HCT116 (cell line): Measurements from ENCODE around the gene CHL1.

Experiments
- CEBPB ChIP-seq: IDR thresholded peaks from 2 replicates; pipeline ENCODE4 v1.6.1; 2012; ENCODE audit warnings: low read depth
- ELF1 ChIP-seq: IDR thresholded peaks from 2 replicates; pipeline ENCODE4 v1.6.1; 2012; ENCODE audit warnings: low read depth, borderline replicate concordance
- EZH2phosphoT487 ChIP-seq: fragments of 200-600 bp; IDR thresholded peaks from 2 replicates; pipeline ENCODE4 v1.6.1; 2018; ENCODE audit warnings: antibody characterized with exemption, borderline replicate concordance
- POLR2A ChIP-seq: IDR thresholded peaks from 2 replicates; pipeline ENCODE4 v1.7.0; 2011; ENCODE audit warnings: borderline replicate concordance; ENCODE audit not compliant: insufficient read depth, insufficient read length; ENCODE audit errors: extremely low read depth
- POLR2AphosphoS5 ChIP-seq: IDR thresholded peaks from 2 replicates; pipeline ENCODE4 v1.6.1; 2011; ENCODE audit warnings: mild to moderate bottlenecking, low read depth, low read length, moderate library complexity
- SIN3A ChIP-seq: IDR thresholded peaks from 2 replicates; pipeline ENCODE4 v1.6.1; 2012; ENCODE audit warnings: low read depth
- TF ChIP-seq, protein P1 (sequence below), 3 experiments: fragments of 200-600 bp in 1 of 3; sonication (generic) in 1 of 3; IDR thresholded peaks in 2 of 3; conservative IDR thresholded peaks in 1 of 3; 2 replicates each; pipeline ENCODE4 v1.5.1; 2012 to 2017; ENCODE audit warnings: low read depth in 2 of 3, low read length in 2 of 3, antibody characterized with exemption in 1 of 3, borderline replicate concordance in 1 of 3, control low read depth in 1 of 3, mild to moderate bottlenecking in 1 of 3, mixed read lengths in 1 of 3, mixed run types in 1 of 3, moderate library complexity in 1 of 3; ENCODE audit not compliant: insufficient read depth in 1 of 3
- TF ChIP-seq, protein P2 (sequence below): IDR thresholded peaks from 2 replicates; pipeline ENCODE4 v1.6.1; 2011; ENCODE audit warnings: mild to moderate bottlenecking, low read length, moderate library complexity; ENCODE audit not compliant: insufficient replicate concordance; ENCODE audit errors: extremely low read depth
- TF ChIP-seq, protein P3 (sequence below): IDR thresholded peaks from 2 replicates; pipeline ENCODE4 v1.6.1; 2012; ENCODE audit warnings: low read depth

DNA sequence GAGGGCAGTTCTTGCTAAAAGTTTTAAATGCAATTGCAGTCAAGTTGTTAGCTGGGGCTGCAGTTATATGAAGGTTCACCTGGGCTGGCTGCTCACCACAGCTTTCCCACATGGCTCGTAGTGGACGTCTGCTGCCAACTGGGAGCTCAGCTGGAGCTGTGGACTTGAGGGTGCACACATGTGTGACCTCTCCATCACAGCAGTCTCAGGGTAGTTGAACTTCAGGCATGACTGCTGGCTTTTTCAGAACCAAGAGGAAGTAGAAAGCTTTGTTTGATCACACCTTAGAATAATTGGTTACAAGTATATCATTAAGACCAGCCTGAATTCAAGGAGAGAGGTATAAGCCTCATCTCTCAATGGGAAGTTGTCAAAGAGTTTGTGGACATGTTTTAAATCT, 74.1 kb downstream of the CHL1 start:
- TF ChIP-seq ELF1 (no peak), POLR2A (no peak), SIN3A (no peak), POLR2AphosphoS5 (no peak), EZH2phosphoT487 (no peak), CEBPB (no peak)
- TF ChIP-seq, protein P1, sequence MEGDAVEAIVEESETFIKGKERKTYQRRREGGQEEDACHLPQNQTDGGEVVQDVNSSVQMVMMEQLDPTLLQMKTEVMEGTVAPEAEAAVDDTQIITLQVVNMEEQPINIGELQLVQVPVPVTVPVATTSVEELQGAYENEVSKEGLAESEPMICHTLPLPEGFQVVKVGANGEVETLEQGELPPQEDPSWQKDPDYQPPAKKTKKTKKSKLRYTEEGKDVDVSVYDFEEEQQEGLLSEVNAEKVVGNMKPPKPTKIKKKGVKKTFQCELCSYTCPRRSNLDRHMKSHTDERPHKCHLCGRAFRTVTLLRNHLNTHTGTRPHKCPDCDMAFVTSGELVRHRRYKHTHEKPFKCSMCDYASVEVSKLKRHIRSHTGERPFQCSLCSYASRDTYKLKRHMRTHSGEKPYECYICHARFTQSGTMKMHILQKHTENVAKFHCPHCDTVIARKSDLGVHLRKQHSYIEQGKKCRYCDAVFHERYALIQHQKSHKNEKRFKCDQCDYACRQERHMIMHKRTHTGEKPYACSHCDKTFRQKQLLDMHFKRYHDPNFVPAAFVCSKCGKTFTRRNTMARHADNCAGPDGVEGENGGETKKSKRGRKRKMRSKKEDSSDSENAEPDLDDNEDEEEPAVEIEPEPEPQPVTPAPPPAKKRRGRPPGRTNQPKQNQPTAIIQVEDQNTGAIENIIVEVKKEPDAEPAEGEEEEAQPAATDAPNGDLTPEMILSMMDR (IDR thresholded peaks at IDR 0.05 in 2 of 3, conservative IDR thresholded peaks at IDR 0.05 in 1 of 3; ENCODE audit: borderline replicate concordance in 1 of 3, insufficient read depth in 1 of 3, low read depth in 2 of 3, low read length in 2 of 3): no peak
- TF ChIP-seq, protein P2, sequence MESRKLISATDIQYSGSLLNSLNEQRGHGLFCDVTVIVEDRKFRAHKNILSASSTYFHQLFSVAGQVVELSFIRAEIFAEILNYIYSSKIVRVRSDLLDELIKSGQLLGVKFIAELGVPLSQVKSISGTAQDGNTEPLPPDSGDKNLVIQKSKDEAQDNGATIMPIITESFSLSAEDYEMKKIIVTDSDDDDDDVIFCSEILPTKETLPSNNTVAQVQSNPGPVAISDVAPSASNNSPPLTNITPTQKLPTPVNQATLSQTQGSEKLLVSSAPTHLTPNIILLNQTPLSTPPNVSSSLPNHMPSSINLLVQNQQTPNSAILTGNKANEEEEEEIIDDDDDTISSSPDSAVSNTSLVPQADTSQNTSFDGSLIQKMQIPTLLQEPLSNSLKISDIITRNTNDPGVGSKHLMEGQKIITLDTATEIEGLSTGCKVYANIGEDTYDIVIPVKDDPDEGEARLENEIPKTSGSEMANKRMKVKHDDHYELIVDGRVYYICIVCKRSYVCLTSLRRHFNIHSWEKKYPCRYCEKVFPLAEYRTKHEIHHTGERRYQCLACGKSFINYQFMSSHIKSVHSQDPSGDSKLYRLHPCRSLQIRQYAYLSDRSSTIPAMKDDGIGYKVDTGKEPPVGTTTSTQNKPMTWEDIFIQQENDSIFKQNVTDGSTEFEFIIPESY: no peak
- TF ChIP-seq, protein P3, sequence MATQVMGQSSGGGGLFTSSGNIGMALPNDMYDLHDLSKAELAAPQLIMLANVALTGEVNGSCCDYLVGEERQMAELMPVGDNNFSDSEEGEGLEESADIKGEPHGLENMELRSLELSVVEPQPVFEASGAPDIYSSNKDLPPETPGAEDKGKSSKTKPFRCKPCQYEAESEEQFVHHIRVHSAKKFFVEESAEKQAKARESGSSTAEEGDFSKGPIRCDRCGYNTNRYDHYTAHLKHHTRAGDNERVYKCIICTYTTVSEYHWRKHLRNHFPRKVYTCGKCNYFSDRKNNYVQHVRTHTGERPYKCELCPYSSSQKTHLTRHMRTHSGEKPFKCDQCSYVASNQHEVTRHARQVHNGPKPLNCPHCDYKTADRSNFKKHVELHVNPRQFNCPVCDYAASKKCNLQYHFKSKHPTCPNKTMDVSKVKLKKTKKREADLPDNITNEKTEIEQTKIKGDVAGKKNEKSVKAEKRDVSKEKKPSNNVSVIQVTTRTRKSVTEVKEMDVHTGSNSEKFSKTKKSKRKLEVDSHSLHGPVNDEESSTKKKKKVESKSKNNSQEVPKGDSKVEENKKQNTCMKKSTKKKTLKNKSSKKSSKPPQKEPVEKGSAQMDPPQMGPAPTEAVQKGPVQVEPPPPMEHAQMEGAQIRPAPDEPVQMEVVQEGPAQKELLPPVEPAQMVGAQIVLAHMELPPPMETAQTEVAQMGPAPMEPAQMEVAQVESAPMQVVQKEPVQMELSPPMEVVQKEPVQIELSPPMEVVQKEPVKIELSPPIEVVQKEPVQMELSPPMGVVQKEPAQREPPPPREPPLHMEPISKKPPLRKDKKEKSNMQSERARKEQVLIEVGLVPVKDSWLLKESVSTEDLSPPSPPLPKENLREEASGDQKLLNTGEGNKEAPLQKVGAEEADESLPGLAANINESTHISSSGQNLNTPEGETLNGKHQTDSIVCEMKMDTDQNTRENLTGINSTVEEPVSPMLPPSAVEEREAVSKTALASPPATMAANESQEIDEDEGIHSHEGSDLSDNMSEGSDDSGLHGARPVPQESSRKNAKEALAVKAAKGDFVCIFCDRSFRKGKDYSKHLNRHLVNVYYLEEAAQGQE: no peak
